Measurements from ENCODE around the gene HES1. TPM values are rescaled to one million over a fixed set of nuclear protein-coding genes. Genes with fewer than 3 reads are reported as not detected.

Gene HES1
- total and polyA plus RNA-seq, 10 of the 15 experiments (the other 5 are each of a cell fraction or from before 2014, with no cell fraction given): 0.46 to 5.3 (median 2.3) TPM

DNA sequence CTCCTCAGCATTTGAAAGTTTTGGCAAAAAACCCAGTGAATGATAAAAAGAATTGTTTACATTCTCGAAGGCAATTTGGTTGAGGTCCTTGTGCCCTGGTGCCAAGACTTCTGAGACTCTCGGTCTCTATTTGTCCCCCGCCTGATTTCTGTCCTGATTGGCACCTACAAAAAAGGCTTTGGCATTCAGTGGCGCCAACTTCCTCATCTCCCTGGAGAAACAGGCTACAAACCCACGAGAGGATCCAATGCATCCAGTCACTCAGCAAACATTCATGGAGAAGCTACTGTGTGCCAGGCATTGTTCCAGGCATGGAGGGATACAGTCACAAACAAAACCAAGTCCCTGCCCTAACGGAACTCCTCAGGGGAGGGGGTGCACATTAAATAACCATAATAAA, 42.7 kb downstream of the HES1 start:
- ATAC-seq (no peak), FAIRE-seq (no peak), DNase-seq (ENCODE audit: low read depth, low spot score) (no peak)
- Histone ChIP-seq H3K4me2 (ENCODE audit: control insufficient read depth, insufficient read depth) (no peak overlapping the region), H3K9ac (ENCODE audit: control insufficient read depth, insufficient read depth, low read length) (no peak overlapping the region), H3K27me3 (replicated peaks in 1 of 2; ENCODE audit: control insufficient read depth in 2 of 2, insufficient read depth in 2 of 2, low read length in 1 of 2) (no peaks in the 10 kb centered on the region; a peak in 1 of 4 replicates), H2AFZ (ENCODE audit: control insufficient read depth, low read depth, low read length) (no peak overlapping the region), H3K27ac (ENCODE audit: control insufficient read depth, insufficient read depth) (no peak overlapping the region), H3K4me1 (ENCODE audit: control insufficient read depth, insufficient read depth, low read length) (no peaks in the 10 kb centered on the region), H4K20me1 (ENCODE audit: control insufficient read depth, insufficient read depth) (no peaks in the 10 kb centered on the region), H3K79me2 (ENCODE audit: control insufficient read depth, insufficient read depth, low read length) (no peaks in the 10 kb centered on the region), H3K4me3 (no peak overlapping the region), H3K36me3 (ENCODE audit: control insufficient read depth in 2 of 2, insufficient read depth in 2 of 2, low read length in 1 of 2) (no peaks in the 10 kb centered on the region), H3K9me3 (replicated peaks; ENCODE audit: control insufficient read depth, insufficient read depth, low read length) (no peaks in the 10 kb centered on the region)
- ChIA-PET SMC1A (ENCODE audit: uncharacterized antibody, unreplicated experiment) (no interaction called here), RAD21 (ENCODE audit: unreplicated experiment) (no interaction called here), CTCF (interaction anchor here (0.6 kb wide), 1 partner anchor 199 kb away, joined by 4 read pairs; no protein-coding TSS in a partner anchor), POLR2A (no interaction called here)
- intact Hi-C loops (cut with micrococcal nuclease; ENCODE audit: unreplicated experiment) (no loop called here), in situ Hi-C loops (cut with MboI) (no loop called here)
- WGBS (ENCODE audit: insufficient coverage, insufficient replicate concordance, low lambda C conversion rate, missing lambda C conversion rate): 56% methylated on average over 6 of the region's 6 CpGs
- BruUV-seq (replicated peaks): no TSS peak
- TF ChIP-seq CHD2 (IDR thresholded peaks at IDR 0.05; ENCODE audit: borderline replicate concordance, low read depth, low read length): no peak

- Histone ChIP-seq H4K20me1 (ENCODE audit: control insufficient read depth, insufficient read depth) (no peaks in the 10 kb centered on the region), H3K9me3 (replicated peaks; ENCODE audit: control insufficient read depth, insufficient read depth, low read length) (no peaks in the 10 kb centered on the region), H3K27ac (ENCODE audit: control insufficient read depth, insufficient read depth) (no peak overlapping the region), H2AFZ (ENCODE audit: control insufficient read depth, low read depth, low read length) (no peak overlapping the region), H3K27me3 (replicated peaks in 1 of 2; ENCODE audit: control insufficient read depth in 2 of 2, insufficient read depth in 2 of 2, low read length in 1 of 2) (no peaks in the 10 kb centered on the region; a peak in 1 of 4 replicates), H3K4me2 (ENCODE audit: control insufficient read depth, insufficient read depth) (no peak overlapping the region), H3K4me3 (no peak overlapping the region), H3K36me3 (ENCODE audit: control insufficient read depth in 2 of 2, insufficient read depth in 2 of 2, low read length in 1 of 2) (no peaks in the 10 kb centered on the region), H3K9ac (ENCODE audit: control insufficient read depth, insufficient read depth, low read length) (no peak overlapping the region), H3K79me2 (ENCODE audit: control insufficient read depth, insufficient read depth, low read length) (no peaks in the 10 kb centered on the region), H3K4me1 (ENCODE audit: control insufficient read depth, insufficient read depth, low read length) (no peaks in the 10 kb centered on the region)
- ATAC-seq (no peak), FAIRE-seq (no peak), DNase-seq (ENCODE audit: low read depth, low spot score) (no peak)
- WGBS (ENCODE audit: insufficient coverage, insufficient replicate concordance, low lambda C conversion rate, missing lambda C conversion rate): 71% methylated on average over 5 of the region's 5 CpGs
- BruUV-seq (replicated peaks): no TSS peak
- intact Hi-C loops (cut with micrococcal nuclease; ENCODE audit: unreplicated experiment) (loop anchor here (5.0 kb wide), 1 partner anchor 127 kb away; no protein-coding TSS in a partner anchor), in situ Hi-C loops (cut with MboI) (no loop called here)
- CTCF ChIA-PET: no interaction called here
- RAD21 ChIA-PET (ENCODE audit: unreplicated experiment): no interaction called here
- POLR2A ChIA-PET: no interaction called here
- SMC1A ChIA-PET (ENCODE audit: uncharacterized antibody, unreplicated experiment): no interaction called here
- no peak for TF ChIP-seq MEF2B (IDR thresholded peaks at IDR 0.05; ENCODE audit: partially characterized antibody, poor library complexity, severe bottlenecking)
- TF ChIP-seq ATF7 (IDR thresholded peaks at IDR 0.05; ENCODE audit: low read depth): no peak
- no peak for TF ChIP-seq CHD1 (IDR thresholded peaks at IDR 0.05; ENCODE audit: low read depth, low read length)
- no peak for TF ChIP-seq CBX3 (IDR thresholded peaks at IDR 0.05; ENCODE audit: borderline replicate concordance, low read depth)
- TF ChIP-seq RB1 (IDR thresholded peaks at IDR 0.05; ENCODE audit: borderline replicate concordance): no peak
- TF ChIP-seq, protein P1, sequence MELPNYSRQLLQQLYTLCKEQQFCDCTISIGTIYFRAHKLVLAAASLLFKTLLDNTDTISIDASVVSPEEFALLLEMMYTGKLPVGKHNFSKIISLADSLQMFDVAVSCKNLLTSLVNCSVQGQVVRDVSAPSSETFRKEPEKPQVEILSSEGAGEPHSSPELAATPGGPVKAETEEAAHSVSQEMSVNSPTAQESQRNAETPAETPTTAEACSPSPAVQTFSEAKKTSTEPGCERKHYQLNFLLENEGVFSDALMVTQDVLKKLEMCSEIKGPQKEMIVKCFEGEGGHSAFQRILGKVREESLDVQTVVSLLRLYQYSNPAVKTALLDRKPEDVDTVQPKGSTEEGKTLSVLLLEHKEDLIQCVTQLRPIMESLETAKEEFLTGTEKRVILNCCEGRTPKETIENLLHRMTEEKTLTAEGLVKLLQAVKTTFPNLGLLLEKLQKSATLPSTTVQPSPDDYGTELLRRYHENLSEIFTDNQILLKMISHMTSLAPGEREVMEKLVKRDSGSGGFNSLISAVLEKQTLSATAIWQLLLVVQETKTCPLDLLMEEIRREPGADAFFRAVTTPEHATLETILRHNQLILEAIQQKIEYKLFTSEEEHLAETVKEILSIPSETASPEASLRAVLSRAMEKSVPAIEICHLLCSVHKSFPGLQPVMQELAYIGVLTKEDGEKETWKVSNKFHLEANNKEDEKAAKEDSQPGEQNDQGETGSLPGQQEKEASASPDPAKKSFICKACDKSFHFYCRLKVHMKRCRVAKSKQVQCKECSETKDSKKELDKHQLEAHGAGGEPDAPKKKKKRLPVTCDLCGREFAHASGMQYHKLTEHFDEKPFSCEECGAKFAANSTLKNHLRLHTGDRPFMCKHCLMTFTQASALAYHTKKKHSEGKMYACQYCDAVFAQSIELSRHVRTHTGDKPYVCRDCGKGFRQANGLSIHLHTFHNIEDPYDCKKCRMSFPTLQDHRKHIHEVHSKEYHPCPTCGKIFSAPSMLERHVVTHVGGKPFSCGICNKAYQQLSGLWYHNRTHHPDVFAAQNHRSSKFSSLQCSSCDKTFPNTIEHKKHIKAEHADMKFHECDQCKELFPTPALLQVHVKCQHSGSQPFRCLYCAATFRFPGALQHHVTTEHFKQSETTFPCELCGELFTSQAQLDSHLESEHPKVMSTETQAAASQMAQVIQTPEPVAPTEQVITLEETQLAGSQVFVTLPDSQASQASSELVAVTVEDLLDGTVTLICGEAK (IDR thresholded peaks at IDR 0.05; ENCODE audit: borderline replicate concordance): no peak
- no peak for TF ChIP-seq ZNF687 (IDR thresholded peaks at IDR 0.05)
Observed at GRCh38 chr3:194180570-194180969, 44.6 kb downstream of the HES1 start.

All from GM12878 (cell line).